ENCODE measurements around the gene SACS. TPM values are rescaled to one million over a fixed set of nuclear protein-coding genes. Genes with fewer than 3 reads are reported as not detected.
A peak's percentile ranks its signal among the peaks of the same experiment; 100 is the strongest.

SACS gene
- total and polyA plus RNA-seq, 2 of the 4 experiments (the other 2 are of a cell fraction) = 14.7 to 121 TPM

GRCh38 chr13:23421596-23421995 is 11.9 kb downstream of the SACS start:
- no peak overlapping the region for H3K23ac ChIP-seq (ENCODE audit: low read depth, low read length)
- TF ChIP-seq MAFK (IDR thresholded peaks at IDR 0.05; ENCODE audit: low read depth, low read length) = no peak
- TF ChIP-seq CTCF (conservative IDR thresholded peaks at IDR 0.05; ENCODE audit: low read depth, low read length) = no peak
- TF ChIP-seq NFE2L2 (IDR thresholded peaks at IDR 0.05; ENCODE audit: low read depth, low read length) = no peak
- no peak for TF ChIP-seq USF2 (IDR thresholded peaks at IDR 0.05; ENCODE audit: low read depth, low read length)
- no peak for TF ChIP-seq MXI1 (IDR thresholded peaks at IDR 0.05; ENCODE audit: borderline replicate concordance, low read depth, low read length)
- TF ChIP-seq RAD21 (IDR thresholded peaks at IDR 0.05; ENCODE audit: low read length) = no peak
- no peak for TF ChIP-seq MAZ (IDR thresholded peaks at IDR 0.05; ENCODE audit: borderline replicate concordance, low read depth, low read length)
- no peak for TF ChIP-seq FOS (IDR thresholded peaks at IDR 0.05; ENCODE audit: low read depth, low read length)
- no peak for TF ChIP-seq BHLHE40 (IDR thresholded peaks at IDR 0.05; ENCODE audit: low read depth, low read length)
- H3K79me1 ChIP-seq (ENCODE audit: low read depth in 1 of 2, low read length in 2 of 2) = peaks cover 0 to 31% of the 10 kb centered on the region in 2 experiments; a peak in 2 of 4 replicates
- no peak overlapping the region for H2AK9ac ChIP-seq (replicated peaks; ENCODE audit: low read depth, low read length, poor library complexity)
- H4K91ac ChIP-seq (ENCODE audit: insufficient read depth, low read depth, low read length) = no peak overlapping the region
- no peaks in the 10 kb centered on the region for H3K9me3 ChIP-seq (ENCODE audit: control insufficient read depth, insufficient read depth, low read length)
- H2BK5ac ChIP-seq (ENCODE audit: low read depth, low read length, poor library complexity, severe bottlenecking) = no peak overlapping the region
- H3K18ac ChIP-seq (ENCODE audit: low read depth, low read length) = no peak overlapping the region
- intact Hi-C loops (cut with micrococcal nuclease) (no loop called here), dilution Hi-C loops (cut with HindIII; ENCODE audit: low sequenced_read_pairs, unreplicated experiment) (no loop called here), in situ Hi-C loops (cut with MboI; ENCODE audit: low sequenced_read_pairs) (no loop called here)
- peaks cover 4% of the 10 kb centered on the region for H3K36me3 ChIP-seq (ENCODE audit: control insufficient read depth, insufficient read depth, low read length)
- H3K27ac ChIP-seq (ENCODE audit: insufficient read depth, low read length) = no peak overlapping the region
- H3K56ac ChIP-seq (ENCODE audit: extremely low read depth, insufficient read depth, low read length) = no peak overlapping the region
- ATAC-seq (ENCODE audit: low read depth) (no peak), DNase-seq (no peak)
- no peak overlapping the region for H2BK120ac ChIP-seq (ENCODE audit: low read depth, low read length)
- no peaks in the 10 kb centered on the region for H3K27me3 ChIP-seq (ENCODE audit: control insufficient read depth, insufficient read depth, low read length)
- H2BK15ac ChIP-seq (ENCODE audit: low read depth, low read length) = no peak overlapping the region
- CTCF ChIA-PET = no interaction called here
- H4K5ac ChIP-seq (ENCODE audit: low read depth, low read length) = no peak overlapping the region
- no peaks in the 10 kb centered on the region for H4K20me1 ChIP-seq (ENCODE audit: insufficient read depth, low read length)
- WGBS, 2 experiments (ENCODE audit: extremely low coverage in 2 of 2, insufficient read length in 1 of 2) = 100% methylated on average over 1 of the region's 5 CpGs; no CpG with 5 or more reads in 1 of the 2 experiments
- H2AFZ ChIP-seq (replicated peaks; ENCODE audit: low read length, poor library complexity) = peak overlapping the region; percentile 33
- POLR2A ChIA-PET (ENCODE audit: unreplicated experiment) = no interaction called here
- H2AK5ac ChIP-seq (ENCODE audit: low read depth, low read length) = peak overlapping the region; percentile 8; the same call in 1 of the 2 replicates
- peaks cover 3% of the 10 kb centered on the region for H3K4me1 ChIP-seq (ENCODE audit: control insufficient read depth, insufficient read depth, low read length)
- H3K4ac ChIP-seq (ENCODE audit: low read depth, low read length) = no peak overlapping the region
- no peak overlapping the region for H2BK20ac ChIP-seq (ENCODE audit: low read depth, low read length)
- no peak overlapping the region for H3K14ac ChIP-seq (replicated peaks; ENCODE audit: low read depth, low read length)
- H3K4me2 ChIP-seq (ENCODE audit: low read depth, low read length) = no peak overlapping the region
- peaks cover 12% of the 10 kb centered on the region for H3K9me1 ChIP-seq (ENCODE audit: insufficient read depth, low read length)
- H3K9ac ChIP-seq (ENCODE audit: low read depth, low read length) = no peak overlapping the region
- no TSS peak for BruUV-seq (replicated peaks)
- H3K4me3 ChIP-seq (ENCODE audit: insufficient read depth, low read depth, low read length) = no peak overlapping the region
- H4K8ac ChIP-seq (ENCODE audit: low read depth in 2 of 2, low read length in 2 of 2) = no peak overlapping the region

Data from IMR-90 (cell line).